Karpas-422 (cell line): ENCODE results near the gene PPP1R10. TPM values are rescaled to one million over a fixed set of nuclear protein-coding genes. Genes with fewer than 3 reads are reported as not detected.

Experiments used
- DNase-seq: peaks from one replicate; pipeline ENCODE4 v3.0.0-alpha.2; 2015
- H2AFZ ChIP-seq: fragments of 200-600 bp; sonication (generic); 2 replicates; pipeline ENCODE4 v1.6.1; 2014; ENCODE audit warnings: antibody characterized with exemption, low read length, mixed read lengths
- H3K27ac ChIP-seq: fragments of 200-600 bp; sonication (generic); 2 replicates; pipeline ENCODE4 v1.5.1; 2014; ENCODE audit warnings: mild to moderate bottlenecking, low read length, moderate library complexity
- H3K27me3 ChIP-seq: fragments of 200-600 bp; sonication (generic); 2 replicates; pipeline ENCODE4 v1.6.1; 2014; ENCODE audit warnings: low read length, mixed read lengths
- H3K36me3 ChIP-seq: fragments of 200-600 bp; sonication (generic); 2 replicates; pipeline ENCODE4 v1.6.1; 2014; ENCODE audit warnings: low read length, mixed read lengths; ENCODE audit not compliant: insufficient read depth
- H3K4me1 ChIP-seq: fragments of 200-600 bp; sonication (generic); 2 replicates; pipeline ENCODE4 v1.6.1; 2014; ENCODE audit warnings: mild to moderate bottlenecking, low read length, mixed read lengths
- H3K4me2 ChIP-seq: fragments of 200-600 bp; sonication (generic); 2 replicates; pipeline ENCODE4 v1.6.1; 2014; ENCODE audit warnings: low read length, low read depth, mild to moderate bottlenecking; ENCODE audit not compliant: poor library complexity, severe bottlenecking
- H3K4me3 ChIP-seq: fragments of 200-600 bp; sonication (generic); 2 replicates; pipeline ENCODE4 v1.5.1; 2014; ENCODE audit warnings: mild to moderate bottlenecking, antibody characterized with exemption, low read length, mixed read lengths
- H3K79me2 ChIP-seq: fragments of 200-600 bp; sonication (generic); 2 replicates; pipeline ENCODE4 v1.6.1; 2014; ENCODE audit warnings: mild to moderate bottlenecking, low read length, mixed read lengths
- H3K9ac ChIP-seq: fragments of 200-600 bp; sonication (generic); 2 replicates; pipeline ENCODE4 v1.6.0; 2014; ENCODE audit warnings: low read length
- H3K9me2 ChIP-seq: fragments of 200-600 bp; sonication (generic), shearing (Covaris generic); replicated peaks from 2 replicates; pipeline ENCODE4 v1.6.0; 2014; ENCODE audit warnings: mild to moderate bottlenecking, low read length, moderate library complexity; ENCODE audit not compliant: insufficient read depth
- H3K9me3 ChIP-seq: fragments of 300-700, 200-600 bp; sonication (generic); 2 replicates; pipeline ENCODE4 v1.6.1; 2014; ENCODE audit warnings: low read length, mixed read lengths
- H4K20me1 ChIP-seq: fragments of 200-600 bp; sonication (generic); 2 replicates; pipeline ENCODE4 v1.6.1; 2014; ENCODE audit warnings: mild to moderate bottlenecking, antibody characterized with exemption, low read length, low read depth; ENCODE audit not compliant: insufficient read depth
- total RNA-seq: library from RNA; depleted of rRNA; stranded (reverse); fragments of >200 nt; shearing (Covaris generic); gene quantifications from 2 replicates; pipeline ENCODE4 v1.2.3, GENCODE V29; 2014; ENCODE audit warnings: low replicate concordance

PPP1R10 gene
- total RNA-seq, 1 experiment from 2014 or later: 170 TPM

DNA sequence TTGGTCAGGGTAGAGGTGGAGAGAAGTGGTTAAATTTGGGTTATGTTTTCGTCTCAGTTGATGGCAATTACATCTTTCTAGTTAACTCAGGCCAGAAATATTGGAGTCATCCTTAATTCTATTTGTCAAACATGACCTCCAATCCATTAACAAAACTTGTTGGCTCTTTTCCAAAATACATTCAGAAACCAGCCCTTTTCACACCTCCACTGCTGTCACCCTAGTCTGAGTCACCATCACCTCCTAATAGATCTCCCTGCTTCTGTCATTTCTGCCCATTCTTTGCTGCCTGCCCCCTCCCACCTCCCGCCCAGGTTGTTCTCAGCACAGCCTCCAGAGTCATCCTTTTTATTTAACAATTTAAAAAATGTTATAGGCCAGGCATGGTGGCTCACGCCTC is 48.8 kb downstream of the PPP1R10 start:
- Histone ChIP-seq H4K20me1 (peaks cover 16% of the 10 kb centered on the region), H3K9me2 (no peaks in the 10 kb centered on the region), H3K4me2 (no peak overlapping the region), H3K4me3 (no peak overlapping the region), H3K36me3 (no peaks in the 10 kb centered on the region), H3K4me1 (peaks cover 26% of the 10 kb centered on the region), H3K79me2 (peaks cover 19% of the 10 kb centered on the region), H3K9ac (no peak overlapping the region), H2AFZ (no peak overlapping the region), H3K27me3 (no peaks in the 10 kb centered on the region), H3K27ac (no peak overlapping the region), H3K9me3 (no peaks in the 10 kb centered on the region)
- DNase-seq: no peak

DNA sequence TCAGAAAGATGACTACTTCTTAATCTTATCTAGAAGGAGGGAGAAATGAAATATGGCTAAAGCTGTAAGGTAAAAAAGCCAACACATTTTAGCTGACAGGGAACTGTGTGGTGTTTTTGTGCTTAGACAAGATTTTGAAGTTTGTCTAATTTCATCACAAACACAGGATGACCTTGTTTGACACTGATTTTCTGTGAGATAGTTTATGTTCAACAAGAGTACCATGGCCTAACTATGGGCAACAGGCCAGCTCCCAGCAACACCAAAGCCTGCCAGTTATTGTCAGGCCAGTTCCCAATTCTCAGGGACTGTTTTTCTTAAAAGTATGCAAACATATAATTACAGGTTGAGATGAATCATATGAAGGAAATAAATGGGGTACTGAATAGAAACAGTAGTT is 51.3 kb downstream of the PPP1R10 start:
- no peak overlapping the region for H3K4me2 ChIP-seq
- H3K27me3 ChIP-seq: no peaks in the 10 kb centered on the region
- no peaks in the 10 kb centered on the region for H4K20me1 ChIP-seq
- no peaks in the 10 kb centered on the region for H3K9me3 ChIP-seq
- no peak overlapping the region for H2AFZ ChIP-seq
- no peaks in the 10 kb centered on the region for H3K79me2 ChIP-seq
- no peak overlapping the region for H3K27ac ChIP-seq
- no peak overlapping the region for H3K4me3 ChIP-seq
- no peak for DNase-seq
- peaks cover 11% of the 10 kb centered on the region for H3K4me1 ChIP-seq
- H3K9ac ChIP-seq: no peak overlapping the region
- H3K9me2 ChIP-seq: no peaks in the 10 kb centered on the region
- H3K36me3 ChIP-seq: 0 out of 2 replicates have a peak, but pooled peaks cover 4% of the 10 kb centered on the region

DNA sequence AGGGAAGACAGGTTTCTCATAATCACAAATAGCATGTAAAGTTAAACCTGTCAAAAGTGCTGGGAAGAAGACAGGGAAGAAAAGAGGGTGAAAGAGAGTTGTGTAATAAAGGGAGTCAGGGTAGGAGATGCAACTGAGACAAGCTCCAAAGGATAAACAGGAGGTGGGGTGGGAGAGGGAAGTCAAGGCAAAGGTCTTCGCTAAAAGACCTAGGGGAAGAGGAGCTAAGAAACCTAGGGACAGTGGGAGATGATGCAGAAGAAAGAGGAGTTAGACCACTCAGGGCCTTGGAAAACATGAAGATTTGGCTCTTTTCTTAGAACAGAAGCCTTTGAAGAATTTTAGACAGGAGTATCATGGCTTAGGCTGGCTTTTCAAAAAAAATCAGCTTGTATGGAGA is 52.9 kb downstream of the PPP1R10 start:
- no peaks in the 10 kb centered on the region for H3K9me3 ChIP-seq
- no peaks in the 10 kb centered on the region for H4K20me1 ChIP-seq
- H3K9me2 ChIP-seq: no peaks in the 10 kb centered on the region
- no peak overlapping the region for H3K4me2 ChIP-seq
- H3K79me2 ChIP-seq: peaks cover 6% of the 10 kb centered on the region; the same call in 1 of the 2 replicates
- H3K9ac ChIP-seq: no peak overlapping the region
- DNase-seq: no peak
- H3K27me3 ChIP-seq: no peaks in the 10 kb centered on the region
- no peak overlapping the region for H2AFZ ChIP-seq
- H3K36me3 ChIP-seq: peaks cover 4% of the 10 kb centered on the region; the same call in 1 of the 2 replicates
- H3K27ac ChIP-seq: no peak overlapping the region
- no peaks in the 10 kb centered on the region for H3K4me1 ChIP-seq
- H3K4me3 ChIP-seq: no peak overlapping the region

GRCh38 chr6:30562470-30563425 is 54.3 kb downstream of the PPP1R10 start:
- Histone ChIP-seq H3K9me3 (no peaks in the 10 kb centered on the region), H3K9ac (no peak overlapping the region), H3K79me2 (peaks cover 18% of the 10 kb centered on the region)

DNA sequence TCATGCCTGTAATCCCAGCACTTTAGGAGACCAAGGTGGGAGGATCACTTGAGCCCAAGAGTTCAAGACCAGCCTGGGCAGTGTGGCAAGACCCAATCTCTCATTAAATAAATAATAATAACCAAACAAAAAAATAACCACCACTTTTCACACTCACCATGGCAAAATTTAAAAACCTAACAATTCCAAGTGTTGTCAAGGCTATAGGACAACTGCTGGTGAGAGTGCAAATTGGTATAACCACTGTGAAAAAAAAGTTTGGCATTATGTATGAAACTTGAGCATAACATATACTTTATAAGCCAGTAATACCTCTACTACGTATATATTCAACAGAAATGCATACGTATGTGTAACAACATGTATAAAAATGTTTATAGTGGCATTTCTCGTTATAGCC is 56.1 kb downstream of the PPP1R10 start:
- Histone ChIP-seq H3K4me2 (no peak overlapping the region), H3K36me3 (peaks cover 11% of the 10 kb centered on the region; the same call in 1 of the 2 replicates), H3K9ac (no peak overlapping the region), H3K27me3 (no peaks in the 10 kb centered on the region), H2AFZ (no peak overlapping the region), H3K27ac (no peak overlapping the region), H3K4me1 (peaks cover 11% of the 10 kb centered on the region), H3K9me2 (no peaks in the 10 kb centered on the region), H4K20me1 (peaks cover 8% of the 10 kb centered on the region; the same call in 1 of the 2 replicates), H3K4me3 (no peak overlapping the region), H3K9me3 (no peaks in the 10 kb centered on the region), H3K79me2 (peaks cover 25% of the 10 kb centered on the region)
- no peak for DNase-seq

More at GRCh38 chr6:30562470-30563425, 54.3 kb downstream of the PPP1R10 start:
- Histone ChIP-seq H2AFZ (no peak overlapping the region), H3K4me1 (peaks cover 11% of the 10 kb centered on the region), H3K4me3 (no peak overlapping the region), H3K27ac (no peak overlapping the region), H4K20me1 (peaks cover 8% of the 10 kb centered on the region; the same call in 1 of the 2 replicates), H3K4me2 (no peak overlapping the region), H3K27me3 (no peaks in the 10 kb centered on the region), H3K9me2 (no peaks in the 10 kb centered on the region), H3K36me3 (peaks cover 11% of the 10 kb centered on the region; the same call in 1 of the 2 replicates)
- DNase-seq: no peak

GRCh38 chr6:30557683-30557981 is 59.4 kb downstream of the PPP1R10 start:
- peak overlapping the region; percentile 90 for H3K4me2 ChIP-seq
- H3K4me1 ChIP-seq: peaks cover 19% of the 10 kb centered on the region
- DNase-seq: peak; percentile 80
- no peaks in the 10 kb centered on the region for H3K9me3 ChIP-seq
- H4K20me1 ChIP-seq: peaks cover 8% of the 10 kb centered on the region; the same call in 1 of the 2 replicates
- H3K27me3 ChIP-seq: no peaks in the 10 kb centered on the region
- peaks cover 18% of the 10 kb centered on the region for H3K36me3 ChIP-seq
- peaks cover 50% of the 10 kb centered on the region for H3K79me2 ChIP-seq
- H2AFZ ChIP-seq: no peak overlapping the region
- peak overlapping the region; percentile 95 for H3K9ac ChIP-seq
- H3K27ac ChIP-seq: peak overlapping the region; percentile 86
- H3K9me2 ChIP-seq: no peaks in the 10 kb centered on the region
- peak overlapping the region; percentile 90 for H3K4me3 ChIP-seq

GRCh38 chr6:30556906-30557682 is 59.9 kb downstream of the PPP1R10 start, which contains the start of gene PRR3:
Gene PRR3 (plus strand): TSS chr6:30557295. CDS start chr6:30557345, 50 bp downstream.
- H3K27me3 ChIP-seq: no peaks in the 10 kb centered on the region
- peaks cover 18% of the 10 kb centered on the region for H3K36me3 ChIP-seq
- H3K4me3 ChIP-seq: peak within 1 kb of the TSS; percentile 90
- no peaks in the 10 kb centered on the region for H3K9me2 ChIP-seq
- peaks cover 8% of the 10 kb centered on the region; the same call in 1 of the 2 replicates for H4K20me1 ChIP-seq
- peak; percentile 97 for DNase-seq
- peak within 1 kb of the TSS; percentile 90 for H3K4me2 ChIP-seq
- no peaks in the 10 kb centered on the region for H3K9me3 ChIP-seq
- peak within 1 kb of the TSS; percentile 86 for H3K27ac ChIP-seq
- H3K79me2 ChIP-seq: peaks cover 50% of the 10 kb centered on the region
- H3K4me1 ChIP-seq: peaks cover 19% of the 10 kb centered on the region
- peak within 1 kb of the TSS; percentile 95 for H3K9ac ChIP-seq
- peak within 1 kb of the TSS; percentile 81 for H2AFZ ChIP-seq
